Measurements from ENCODE around the gene PTH2R. TPM values are rescaled to one million over a fixed set of nuclear protein-coding genes. Genes with fewer than 3 reads are reported as not detected.

The PTH2R gene
- total and polyA plus RNA-seq, 9 of the 15 experiments (the other 6 are each of a cell fraction or from before 2014, with no cell fraction given) = 2.7 to 8.8 (median 4.2) TPM

DNA sequence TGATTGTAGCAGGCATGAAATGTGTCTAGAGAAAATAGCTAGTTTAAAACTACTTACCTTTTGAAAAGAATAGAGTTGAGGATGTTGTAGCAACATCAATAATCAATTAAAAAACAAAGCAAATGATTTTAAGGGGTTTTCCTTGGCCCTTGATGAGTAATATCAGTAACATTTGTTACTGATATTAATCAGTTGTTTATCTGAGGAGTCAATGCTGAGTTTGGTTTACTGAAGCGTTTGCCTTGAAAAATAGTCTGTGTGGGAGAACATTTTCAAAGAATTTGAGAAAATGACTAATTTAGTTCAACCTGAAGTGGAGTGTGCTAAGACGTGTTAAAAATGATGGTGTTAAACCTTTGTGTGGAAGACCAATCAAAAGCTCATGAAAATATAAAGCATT, 9.3 kb downstream of the PTH2R start:
- Histone ChIP-seq H3K4me2 (ENCODE audit: insufficient read depth, low read length) (no peak overlapping the region), H3K4me1 (replicated peaks in 1 of 2; ENCODE audit: control insufficient read depth in 2 of 2, insufficient read depth in 2 of 2, low read length in 2 of 2) (no peaks in the 10 kb centered on the region), H3K27me3 (ENCODE audit: control insufficient read depth in 2 of 2, insufficient read depth in 2 of 2, low read length in 2 of 2) (no peaks in the 10 kb centered on the region), H3K9me1 (ENCODE audit: control insufficient read depth, insufficient read depth, low read length) (no peaks in the 10 kb centered on the region), H3K4me3 (no peak overlapping the region), H3K9me3 (replicated peaks; ENCODE audit: control insufficient read depth, insufficient read depth, low read depth, low read length) (no peaks in the 10 kb centered on the region), H4K20me1 (replicated peaks; ENCODE audit: control insufficient read depth, insufficient read depth, low read length) (no peaks in the 10 kb centered on the region), H3K27ac (ENCODE audit: extremely low read depth, low read depth, low read length) (no peak overlapping the region), H3K9ac (ENCODE audit: insufficient read depth in 1 of 2, low read depth in 2 of 2, low read length in 2 of 2) (no peak overlapping the region), H3K79me2 (ENCODE audit: control insufficient read depth, insufficient read depth, low read length) (no peaks in the 10 kb centered on the region), H3K36me3 (ENCODE audit: control insufficient read depth, insufficient read depth, low read length) (no peaks in the 10 kb centered on the region), H2AFZ (ENCODE audit: low read depth, low read length) (no peak overlapping the region)
- no peak for DNase-seq (ENCODE audit: extremely low read depth in 1 of 4, low spot score in 3 of 4)
- ChIA-PET CTCF (ENCODE audit: low intra/inter-chr PET ratio) (no interaction called here), POLR2A (interaction anchor here (1.1 kb wide), 1 partner anchor 21 kb away, joined by 3 read pairs; no protein-coding TSS in a partner anchor)
- intact Hi-C loops (cut with micrococcal nuclease) = no loop called here
- FAIRE-seq = no peak
- in situ Hi-C loops (cut with MboI) = loop anchor here (25.0 kb wide), 1 partner anchor 796 kb away; no protein-coding TSS in a partner anchor
- TF ChIP-seq TRIM28 (IDR thresholded peaks at IDR 0.05) (no peak), HNRNPH1 (optimal IDR thresholded peaks at IDR 0.05; ENCODE audit: low read depth, low read length) (no peak), ZNF699 (CRISPR knock-in tag; IDR thresholded peaks at IDR 0.05; ENCODE audit: insufficient replicate concordance) (no peak), ZNF253 (CRISPR knock-in tag; conservative IDR thresholded peaks at IDR 0.05) (no peak), CEBPG (CRISPR knock-in tag; IDR thresholded peaks at IDR 0.05) (no peak), CEBPG (tag; conservative IDR thresholded peaks at IDR 0.05 in 1 of 2, IDR thresholded peaks at IDR 0.05 in 1 of 2) (no peak), ELF4 (CRISPR knock-in tag; IDR thresholded peaks at IDR 0.05) (no peak), ZNF778 (CRISPR knock-in tag; IDR thresholded peaks at IDR 0.05) (no peak), MYNN (IDR thresholded peaks at IDR 0.05) (no peak), MYNN (CRISPR knock-in tag; IDR thresholded peaks at IDR 0.05) (no peak), NFE2 (IDR thresholded peaks at IDR 0.05; ENCODE audit: low read depth) (no peak), GABPB2 (CRISPR knock-in tag; conservative IDR thresholded peaks at IDR 0.05) (no peak), RBM15 (IDR thresholded peaks at IDR 0.05; ENCODE audit: insufficient read depth, low read length) (no peak), PHF21A (IDR thresholded peaks at IDR 0.05; ENCODE audit: borderline replicate concordance, low read depth) (no peak), ESRRB (CRISPR knock-in tag; IDR thresholded peaks at IDR 0.05; ENCODE audit: borderline replicate concordance) (no peak)
- TF ChIP-seq, protein P1, sequence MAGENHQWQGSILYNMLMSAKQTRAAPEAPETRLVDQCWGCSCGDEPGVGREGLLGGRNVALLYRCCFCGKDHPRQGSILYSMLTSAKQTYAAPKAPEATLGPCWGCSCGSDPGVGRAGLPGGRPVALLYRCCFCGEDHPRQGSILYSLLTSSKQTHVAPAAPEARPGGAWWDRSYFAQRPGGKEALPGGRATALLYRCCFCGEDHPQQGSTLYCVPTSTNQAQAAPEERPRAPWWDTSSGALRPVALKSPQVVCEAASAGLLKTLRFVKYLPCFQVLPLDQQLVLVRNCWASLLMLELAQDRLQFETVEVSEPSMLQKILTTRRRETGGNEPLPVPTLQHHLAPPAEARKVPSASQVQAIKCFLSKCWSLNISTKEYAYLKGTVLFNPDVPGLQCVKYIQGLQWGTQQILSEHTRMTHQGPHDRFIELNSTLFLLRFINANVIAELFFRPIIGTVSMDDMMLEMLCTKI (IDR thresholded peaks at IDR 0.05; ENCODE audit: partially characterized antibody) = no peak
- TF ChIP-seq, protein P2, sequence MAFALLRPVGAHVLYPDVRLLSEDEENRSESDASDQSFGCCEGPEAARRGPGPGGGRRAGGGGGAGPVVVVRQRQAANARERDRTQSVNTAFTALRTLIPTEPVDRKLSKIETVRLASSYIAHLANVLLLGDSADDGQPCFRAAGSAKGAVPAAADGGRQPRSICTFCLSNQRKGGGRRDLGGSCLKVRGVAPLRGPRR (CRISPR knock-in tag; IDR thresholded peaks at IDR 0.05) = no peak
- TF ChIP-seq, protein P3, sequence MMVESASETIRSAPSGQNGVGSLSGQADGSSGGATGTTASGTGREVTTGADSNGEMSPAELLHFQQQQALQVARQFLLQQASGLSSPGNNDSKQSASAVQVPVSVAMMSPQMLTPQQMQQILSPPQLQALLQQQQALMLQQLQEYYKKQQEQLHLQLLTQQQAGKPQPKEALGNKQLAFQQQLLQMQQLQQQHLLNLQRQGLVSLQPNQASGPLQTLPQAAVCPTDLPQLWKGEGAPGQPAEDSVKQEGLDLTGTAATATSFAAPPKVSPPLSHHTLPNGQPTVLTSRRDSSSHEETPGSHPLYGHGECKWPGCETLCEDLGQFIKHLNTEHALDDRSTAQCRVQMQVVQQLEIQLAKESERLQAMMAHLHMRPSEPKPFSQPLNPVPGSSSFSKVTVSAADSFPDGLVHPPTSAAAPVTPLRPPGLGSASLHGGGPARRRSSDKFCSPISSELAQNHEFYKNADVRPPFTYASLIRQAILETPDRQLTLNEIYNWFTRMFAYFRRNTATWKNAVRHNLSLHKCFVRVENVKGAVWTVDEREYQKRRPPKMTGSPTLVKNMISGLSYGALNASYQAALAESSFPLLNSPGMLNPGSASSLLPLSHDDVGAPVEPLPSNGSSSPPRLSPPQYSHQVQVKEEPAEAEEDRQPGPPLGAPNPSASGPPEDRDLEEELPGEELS (CRISPR knock-in tag; IDR thresholded peaks at IDR 0.05; ENCODE audit: borderline replicate concordance) = no peak
- TF ChIP-seq, protein P4, sequence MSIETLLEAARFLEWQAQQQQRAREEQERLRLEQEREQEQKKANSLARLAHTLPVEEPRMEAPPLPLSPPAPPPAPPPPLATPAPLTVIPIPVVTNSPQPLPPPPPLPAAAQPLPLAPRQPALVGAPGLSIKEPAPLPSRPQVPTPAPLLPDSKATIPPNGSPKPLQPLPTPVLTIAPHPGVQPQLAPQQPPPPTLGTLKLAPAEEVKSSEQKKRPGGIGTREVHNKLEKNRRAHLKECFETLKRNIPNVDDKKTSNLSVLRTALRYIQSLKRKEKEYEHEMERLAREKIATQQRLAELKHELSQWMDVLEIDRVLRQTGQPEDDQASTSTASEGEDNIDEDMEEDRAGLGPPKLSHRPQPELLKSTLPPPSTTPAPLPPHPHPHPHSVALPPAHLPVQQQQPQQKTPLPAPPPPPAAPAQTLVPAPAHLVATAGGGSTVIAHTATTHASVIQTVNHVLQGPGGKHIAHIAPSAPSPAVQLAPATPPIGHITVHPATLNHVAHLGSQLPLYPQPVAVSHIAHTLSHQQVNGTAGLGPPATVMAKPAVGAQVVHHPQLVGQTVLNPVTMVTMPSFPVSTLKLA (conservative IDR thresholded peaks at IDR 0.05) = no peak
- 3% methylated on average over 2 of the region's 2 CpGs for WGBS (ENCODE audit: insufficient coverage, low coverage, missing lambda C conversion rate)
- no peak for ATAC-seq
- BruUV-seq (replicated peaks) = no TSS peak
